ENCODE data around the gene LRRTM2.

GRCh38 chr5:138903130-138903775 lies 28.1 kb upstream of the LRRTM2 start:
- TF ChIP-seq CTCF (conservative IDR thresholded peaks at IDR 0.05; ENCODE audit: low read length) (no peak), EZH2phosphoT487 (IDR thresholded peaks at IDR 0.05; ENCODE audit: borderline replicate concordance, low read depth, low read length) (no peak)

Measured in OCI-LY7 (cell line).